ENCODE results near the gene PCDHGC3. TPM values are rescaled to one million over a fixed set of nuclear protein-coding genes. Genes with fewer than 3 reads are reported as not detected.

PCDHGC3 gene
- polyA plus RNA-seq, 1 of the 3 experiments (the other 2 are of a cell fraction): 97.0 TPM

- no peak for TF ChIP-seq USF2 (IDR thresholded peaks at IDR 0.05; ENCODE audit: borderline replicate concordance, low read depth, low read length)
- TF ChIP-seq MEF2A (IDR thresholded peaks at IDR 0.05; ENCODE audit: borderline replicate concordance, low read depth): peak; percentile 100
- peak; percentile 95 for TF ChIP-seq TCF12 (IDR thresholded peaks at IDR 0.05)
- TF ChIP-seq RXRA (IDR thresholded peaks at IDR 0.05; ENCODE audit: borderline replicate concordance, low read depth): peak; percentile 95; the same call in 1 of the 2 replicates
- TF ChIP-seq FOSL2 (IDR thresholded peaks at IDR 0.05; ENCODE audit: borderline replicate concordance, low read depth): peak; percentile 99
- no peak for TF ChIP-seq SMC3 (IDR thresholded peaks at IDR 0.05; ENCODE audit: low read depth, low read length)
- TF ChIP-seq ZBTB33 (IDR thresholded peaks at IDR 0.05; ENCODE audit: borderline replicate concordance, low read depth): peak; percentile 78
- peak; percentile 22 for TF ChIP-seq USF1 (IDR thresholded peaks at IDR 0.05; ENCODE audit: borderline replicate concordance, low read depth)
- TF ChIP-seq YY1 (IDR thresholded peaks at IDR 0.05; ENCODE audit: low read depth): peak; percentile 58; the same call in 1 of the 2 replicates
- no peak for TF ChIP-seq RCOR1 (IDR thresholded peaks at IDR 0.05; ENCODE audit: low read length)
- TF ChIP-seq TEAD4 (IDR thresholded peaks at IDR 0.05; ENCODE audit: borderline replicate concordance, insufficient read depth): peak; percentile 87; the same call in 1 of the 2 replicates
- 0 out of 2 replicates have a peak, but pooled peaks have one; percentile 68 for TF ChIP-seq FOXM1 (IDR thresholded peaks at IDR 0.05; ENCODE audit: low read depth)
- peak; percentile 94 for TF ChIP-seq POLR2AphosphoS5 (IDR thresholded peaks at IDR 0.05; ENCODE audit: low read depth, low read length)
- TF ChIP-seq GATA2 (CRISPR knock-in tag; IDR thresholded peaks at IDR 0.05): no peak
- peak; percentile 99 for TF ChIP-seq JUND (IDR thresholded peaks at IDR 0.05)
- TF ChIP-seq MAX (IDR thresholded peaks at IDR 0.05; ENCODE audit: low read depth): peak; percentile 89
- TF ChIP-seq IRF3 (IDR thresholded peaks at IDR 0.05; ENCODE audit: low read depth, low read length): no peak
- TF ChIP-seq EZH2phosphoT487 (IDR thresholded peaks at IDR 0.05; ENCODE audit: borderline replicate concordance, low read depth): no peak
- no peak for TF ChIP-seq FOXJ3 (CRISPR knock-in tag; IDR thresholded peaks at IDR 0.05)
- no peak for TF ChIP-seq RFX5 (IDR thresholded peaks at IDR 0.05; ENCODE audit: low read length)
- no peak for TF ChIP-seq ELF1 (IDR thresholded peaks at IDR 0.05)
- no peak for TF ChIP-seq MXI1 (IDR thresholded peaks at IDR 0.05; ENCODE audit: low read depth, low read length)
- peak in 1 of 2 experiments; percentile 94; a peak in 2 of 4 replicates for TF ChIP-seq EP300 (IDR thresholded peaks at IDR 0.05; ENCODE audit: borderline replicate concordance in 1 of 2, low read depth in 1 of 2, low read length in 1 of 2)
- peak; percentile 83 for TF ChIP-seq PBX3 (IDR thresholded peaks at IDR 0.05)
- TF ChIP-seq CHD2 (IDR thresholded peaks at IDR 0.05; ENCODE audit: low read length, partially characterized antibody): no peak
- TF ChIP-seq SIN3A (IDR thresholded peaks at IDR 0.05; ENCODE audit: borderline replicate concordance, low read depth, low read length): peak; percentile 86
Observed at GRCh38 chr5:141521244-141521781, 45.5 kb downstream of the PCDHGC3 start (continued).
